ENCODE measurements around the gene BCR.
"Not testable (repeated sequence)": the region's sequence is repeated elsewhere in the genome, so short reads cannot be mapped to it uniquely, and the experiment has no call there.

BCR gene

DNA sequence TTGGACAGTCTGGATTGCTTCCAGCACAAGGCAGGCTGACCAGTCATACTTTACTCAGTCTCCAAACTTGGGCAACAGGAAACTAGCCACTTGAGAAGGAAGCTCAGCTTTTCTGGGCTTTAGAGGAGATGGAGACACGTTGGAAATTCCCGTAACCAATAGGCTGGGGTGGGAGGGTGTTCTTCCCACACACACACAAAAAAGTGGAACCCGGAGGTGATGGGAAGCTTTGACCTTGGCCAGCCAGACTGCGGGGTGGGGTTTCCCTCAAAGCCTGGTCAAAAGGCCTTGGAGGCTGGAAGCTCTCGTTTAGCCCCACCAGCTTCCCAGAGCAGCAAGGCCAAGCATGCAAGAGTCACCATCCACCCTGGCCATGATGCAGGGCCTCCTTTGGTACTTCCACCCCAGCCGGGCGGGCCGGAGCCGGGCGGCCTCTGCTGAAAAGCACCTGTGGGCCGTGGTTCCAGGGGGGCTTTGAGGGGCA lies 126.2 kb downstream of the BCR start:
- Histone ChIP-seq H3K4me1 (ENCODE audit: control insufficient read depth, low read length) (no peaks in the 10 kb centered on the region), H3K27ac (ENCODE audit: low read depth, low read length) (no peak overlapping the region), H3K4me2 (ENCODE audit: low read length) (no peak overlapping the region), H3K9me2 (replicated peaks; ENCODE audit: control insufficient read depth, low read length) (no peaks in the 10 kb centered on the region), H3K79me2 (ENCODE audit: control insufficient read depth, low read length) (no peaks in the 10 kb centered on the region), H3K27me3 (ENCODE audit: control insufficient read depth, low read length) (no peaks in the 10 kb centered on the region), H3F3A (ENCODE audit: control insufficient read depth, insufficient read depth) (no peaks in the 10 kb centered on the region), H4K20me1 (ENCODE audit: control insufficient read depth, insufficient read depth, low read depth, low read length) (no peaks in the 10 kb centered on the region), H3K4me3 (ENCODE audit: low read length) (no peak overlapping the region), H3K9me3 (ENCODE audit: control insufficient read depth, insufficient read depth, low read length) (no peaks in the 10 kb centered on the region), H3K36me3 (ENCODE audit: control insufficient read depth, low read length) (peaks cover 11% of the 10 kb centered on the region)
- TF ChIP-seq CTCF (IDR thresholded peaks at IDR 0.05; ENCODE audit: low read depth, low read length, poor library complexity, severe bottlenecking) (no peak), EZH2phosphoT487 (IDR thresholded peaks at IDR 0.05; ENCODE audit: borderline replicate concordance, low read length) (no peak)

DNA sequence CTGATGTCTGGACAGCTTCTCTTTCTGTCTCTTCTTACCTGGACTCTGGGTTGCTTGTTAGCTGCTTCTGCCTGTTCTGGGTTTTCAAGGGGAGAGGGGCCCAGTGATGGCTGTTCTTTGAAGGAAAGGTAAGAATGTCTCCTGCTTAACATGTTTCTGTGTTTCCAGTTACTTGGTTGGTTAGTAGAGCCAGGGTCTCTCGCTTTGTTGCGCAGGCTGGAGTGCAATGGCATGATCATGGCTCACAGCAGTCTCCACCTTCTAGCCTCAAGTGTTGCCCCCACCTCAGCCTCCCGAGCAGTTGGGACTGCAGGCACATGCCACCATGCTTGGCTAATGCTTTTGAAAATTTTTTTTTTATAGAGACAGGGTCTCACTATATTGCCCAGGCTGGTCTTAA lies 126.6 kb downstream of the BCR start:
- Histone ChIP-seq H3K9me2 (replicated peaks; ENCODE audit: control insufficient read depth, low read length) (no peaks in the 10 kb centered on the region), H3K4me3 (ENCODE audit: low read length) (no peak overlapping the region), H3K9me3 (ENCODE audit: control insufficient read depth, insufficient read depth, low read length) (no peaks in the 10 kb centered on the region), H3K36me3 (ENCODE audit: control insufficient read depth, low read length) (peaks cover 12% of the 10 kb centered on the region), H4K20me1 (ENCODE audit: control insufficient read depth, insufficient read depth, low read depth, low read length) (no peaks in the 10 kb centered on the region), H3K4me2 (ENCODE audit: low read length) (no peak overlapping the region), H3K27ac (ENCODE audit: low read depth, low read length) (no peak overlapping the region), H3K4me1 (ENCODE audit: control insufficient read depth, low read length) (no peaks in the 10 kb centered on the region), H3K27me3 (ENCODE audit: control insufficient read depth, low read length) (no peaks in the 10 kb centered on the region), H3K79me2 (ENCODE audit: control insufficient read depth, low read length) (no peaks in the 10 kb centered on the region), H3F3A (ENCODE audit: control insufficient read depth, insufficient read depth) (no peaks in the 10 kb centered on the region)
- TF ChIP-seq CTCF (IDR thresholded peaks at IDR 0.05; ENCODE audit: low read depth, low read length, poor library complexity, severe bottlenecking) = no peak
- TF ChIP-seq EZH2phosphoT487 (IDR thresholded peaks at IDR 0.05; ENCODE audit: borderline replicate concordance, low read length) = no peak

DNA sequence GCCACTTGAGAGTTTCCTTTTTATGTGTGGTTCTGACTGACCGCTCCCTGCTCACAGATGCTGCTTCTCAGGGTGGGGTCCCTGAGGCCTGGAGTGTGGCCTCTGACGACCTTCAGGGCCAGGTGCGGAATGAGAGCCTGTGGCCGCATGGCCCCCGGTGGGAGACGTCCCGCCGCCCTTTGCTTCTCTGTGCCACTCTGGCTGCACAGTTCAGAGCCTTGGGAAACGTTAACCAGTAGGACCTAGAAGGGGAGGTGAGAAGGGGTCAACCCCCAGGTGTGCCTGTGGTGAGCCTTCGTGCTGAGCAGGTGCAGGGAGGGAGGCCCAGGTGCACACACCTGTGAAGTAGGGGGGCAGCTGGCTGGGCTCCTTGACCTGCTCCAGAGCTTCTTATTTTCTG lies 127.2 kb downstream of the BCR start:
- not testable (repeated sequence) for H3K36me3 ChIP-seq (ENCODE audit: control insufficient read depth, low read length); H4K20me1 ChIP-seq (ENCODE audit: control insufficient read depth, insufficient read depth, low read depth, low read length); H3K4me1 ChIP-seq (ENCODE audit: control insufficient read depth, low read length); H3K27me3 ChIP-seq (ENCODE audit: control insufficient read depth, low read length); H3K4me3 ChIP-seq (ENCODE audit: low read length); H3K79me2 ChIP-seq (ENCODE audit: control insufficient read depth, low read length); H3K9me3 ChIP-seq (ENCODE audit: control insufficient read depth, insufficient read depth, low read length); H3K27ac ChIP-seq (ENCODE audit: low read depth, low read length); H3F3A ChIP-seq (ENCODE audit: control insufficient read depth, insufficient read depth); H3K4me2 ChIP-seq (ENCODE audit: low read length); H3K9me2 ChIP-seq (replicated peaks; ENCODE audit: control insufficient read depth, low read length)

DNA sequence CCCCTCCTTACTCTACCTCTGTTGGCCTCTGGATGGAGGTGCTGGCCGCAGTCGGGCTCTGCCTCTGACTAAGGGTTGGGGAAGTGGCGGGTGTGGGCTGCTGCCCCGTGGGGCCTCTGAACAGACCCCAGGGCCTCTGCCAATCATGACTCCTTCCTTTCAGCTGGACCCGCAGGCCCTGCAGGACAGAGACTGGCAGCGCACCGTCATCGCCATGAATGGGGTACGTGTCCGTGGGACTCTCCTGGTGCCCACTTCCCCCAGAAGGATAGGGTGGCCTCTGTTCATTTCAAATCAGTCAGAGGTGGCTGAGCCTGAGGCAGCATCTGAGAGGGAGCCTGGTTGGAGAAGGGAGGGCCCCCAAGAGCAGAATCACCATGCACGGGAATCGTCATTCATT lies 129.0 kb downstream of the BCR start:
- not testable (repeated sequence) for H3F3A ChIP-seq (ENCODE audit: control insufficient read depth, insufficient read depth); H4K20me1 ChIP-seq (ENCODE audit: control insufficient read depth, insufficient read depth, low read depth, low read length); H3K4me2 ChIP-seq (ENCODE audit: low read length); H3K9me3 ChIP-seq (ENCODE audit: control insufficient read depth, insufficient read depth, low read length); H3K27me3 ChIP-seq (ENCODE audit: control insufficient read depth, low read length); H3K36me3 ChIP-seq (ENCODE audit: control insufficient read depth, low read length); H3K4me3 ChIP-seq (ENCODE audit: low read length); H3K9me2 ChIP-seq (replicated peaks; ENCODE audit: control insufficient read depth, low read length); H3K27ac ChIP-seq (ENCODE audit: low read depth, low read length); H3K4me1 ChIP-seq (ENCODE audit: control insufficient read depth, low read length); H3K79me2 ChIP-seq (ENCODE audit: control insufficient read depth, low read length)

DNA sequence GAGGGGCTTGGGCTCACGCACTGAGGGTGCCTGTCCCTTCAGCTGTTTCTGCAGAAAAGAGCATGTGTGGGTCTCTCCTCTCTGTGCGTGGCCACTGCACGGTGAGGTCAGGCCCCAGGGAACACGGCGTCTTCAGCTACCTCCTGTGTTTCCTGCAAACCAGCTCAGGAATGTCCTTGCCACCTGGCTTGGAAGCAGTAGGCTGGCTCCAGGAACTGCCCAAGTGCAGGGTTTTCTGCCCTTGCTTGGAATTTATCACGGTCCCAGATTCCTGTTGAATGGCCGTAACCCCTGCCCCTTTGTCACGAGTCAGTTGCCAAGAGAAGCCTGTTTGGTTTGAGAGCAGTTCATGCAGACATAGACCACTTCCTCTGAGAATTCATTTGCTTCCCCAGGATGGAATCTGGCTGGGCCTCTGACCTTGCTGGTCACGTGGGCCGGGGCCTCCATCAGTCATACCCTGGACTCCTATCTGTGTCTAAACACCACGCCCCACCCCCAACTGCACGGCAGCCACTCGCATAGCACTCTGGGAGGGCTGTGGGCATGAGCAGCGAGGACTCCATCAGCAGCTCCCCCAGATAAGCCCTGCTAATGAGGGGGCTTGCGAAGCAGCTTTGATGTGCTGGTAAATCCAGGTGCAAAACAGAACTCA lies 130.3 kb downstream of the BCR start:
- H4K20me1 ChIP-seq (ENCODE audit: control insufficient read depth, insufficient read depth, low read depth, low read length); H3K4me2 ChIP-seq (ENCODE audit: low read length); H3K4me3 ChIP-seq (ENCODE audit: low read length); H3K36me3 ChIP-seq (ENCODE audit: control insufficient read depth, low read length); H3K27ac ChIP-seq (ENCODE audit: low read depth, low read length); H3K4me1 ChIP-seq (ENCODE audit: control insufficient read depth, low read length); H3K9me3 ChIP-seq (ENCODE audit: control insufficient read depth, insufficient read depth, low read length); H3K79me2 ChIP-seq (ENCODE audit: control insufficient read depth, low read length); H3K27me3 ChIP-seq (ENCODE audit: control insufficient read depth, low read length); H3F3A ChIP-seq (ENCODE audit: control insufficient read depth, insufficient read depth); H3K9me2 ChIP-seq (replicated peaks; ENCODE audit: control insufficient read depth, low read length): not testable (repeated sequence)

- not testable (repeated sequence) for H3K36me3 ChIP-seq (ENCODE audit: control insufficient read depth, low read length); H3K4me3 ChIP-seq (ENCODE audit: low read length); H3K4me1 ChIP-seq (ENCODE audit: control insufficient read depth, low read length); H4K20me1 ChIP-seq (ENCODE audit: control insufficient read depth, insufficient read depth, low read depth, low read length); H3K27ac ChIP-seq (ENCODE audit: low read depth, low read length); H3K79me2 ChIP-seq (ENCODE audit: control insufficient read depth, low read length); H3K4me2 ChIP-seq (ENCODE audit: low read length); H3K27me3 ChIP-seq (ENCODE audit: control insufficient read depth, low read length); H3K9me2 ChIP-seq (replicated peaks; ENCODE audit: control insufficient read depth, low read length); H3F3A ChIP-seq (ENCODE audit: control insufficient read depth, insufficient read depth); H3K9me3 ChIP-seq (ENCODE audit: control insufficient read depth, insufficient read depth, low read length)
Measured at GRCh38 chr22:23311635-23312420, 131.5 kb downstream of the BCR start.

All from DOHH2 (cell line).